HG03175 (cell line): ENCODE results near the gene JDP2.

ENCODE experiments used
- ATAC-seq: cut with Tn5 transposase; IDR thresholded peaks from one replicate; pipeline ENCODE4 v1.9.1; 2021; ENCODE audit warnings: mild to moderate bottlenecking, moderate library complexity; ENCODE audit not compliant: unreplicated experiment

The JDP2 gene

GRCh38 chr14:75479770-75480600, 52.2 kb downstream of the JDP2 start:
- ATAC-seq, result no peak

DNA sequence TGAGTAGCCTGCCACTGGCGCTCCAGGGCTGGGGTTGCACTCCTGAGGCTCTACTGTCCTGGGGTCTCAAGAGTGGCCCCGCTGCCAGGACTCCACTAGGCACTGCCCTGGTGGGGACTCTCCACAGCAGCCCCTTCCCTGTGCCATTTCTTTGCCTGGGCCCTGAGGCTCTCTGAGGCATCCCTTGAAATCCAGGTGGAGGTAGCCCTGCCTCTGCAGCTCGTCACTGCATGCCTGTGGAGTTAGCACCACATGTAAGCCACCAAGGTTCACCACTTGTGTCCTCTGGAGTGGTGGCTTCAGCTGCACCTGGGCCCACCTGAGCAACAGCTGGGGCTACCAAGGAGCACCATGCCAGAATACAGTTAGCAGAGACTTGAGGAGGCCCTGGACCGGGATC, 54.5 kb downstream of the JDP2 start:
- no peak for ATAC-seq

- no peak for ATAC-seq
These were observed 57.0 kb downstream of the JDP2 start for GRCh38 chr14:75484711-75485429.

DNA sequence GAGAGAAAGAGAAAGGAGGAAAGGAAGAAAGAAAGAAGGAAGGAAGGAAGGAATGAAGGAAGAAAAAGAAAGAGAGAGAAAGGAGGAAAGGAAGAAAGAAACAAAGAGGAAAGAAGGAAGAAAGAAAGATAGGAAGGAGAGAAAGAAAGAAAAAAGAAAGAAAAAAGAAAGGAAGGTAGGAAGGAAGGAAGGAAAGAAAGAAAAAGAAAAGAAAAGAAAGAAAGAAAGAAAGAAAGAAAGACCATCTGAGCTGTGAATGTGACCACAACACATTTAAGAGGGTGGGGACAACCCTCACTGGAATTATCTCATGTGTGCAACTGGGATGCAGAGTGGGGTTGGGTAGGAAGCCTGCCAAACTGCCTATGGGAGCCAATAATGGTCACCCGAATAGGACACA, 58.5 kb downstream of the JDP2 start:
- ATAC-seq, result no peak

- peak; percentile 89 for ATAC-seq
These were observed 59.4 kb downstream of the JDP2 start for GRCh38 chr14:75487155-75487671.

DNA sequence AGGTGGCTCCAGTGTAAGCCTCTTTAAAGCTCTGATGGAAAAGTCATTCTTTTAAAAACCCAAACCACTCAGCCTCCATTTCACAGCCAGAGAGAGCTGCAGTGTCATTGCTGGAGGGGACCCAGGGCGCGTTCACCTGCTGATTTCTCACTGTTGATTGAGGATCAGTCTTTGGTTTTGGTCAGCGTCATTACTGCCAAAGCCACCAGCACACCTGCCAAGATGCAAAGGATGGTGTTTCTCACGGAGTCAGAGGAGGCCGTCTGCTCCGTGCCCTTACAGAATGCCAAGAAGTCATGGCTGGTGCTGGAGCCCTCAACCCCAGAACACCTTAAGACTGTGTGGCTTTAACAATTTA, 61.6 kb downstream of the JDP2 start:
- no peak for ATAC-seq

GRCh38 chr14:75491376-75491978, 63.7 kb downstream of the JDP2 start:
- ATAC-seq, result no peak

DNA sequence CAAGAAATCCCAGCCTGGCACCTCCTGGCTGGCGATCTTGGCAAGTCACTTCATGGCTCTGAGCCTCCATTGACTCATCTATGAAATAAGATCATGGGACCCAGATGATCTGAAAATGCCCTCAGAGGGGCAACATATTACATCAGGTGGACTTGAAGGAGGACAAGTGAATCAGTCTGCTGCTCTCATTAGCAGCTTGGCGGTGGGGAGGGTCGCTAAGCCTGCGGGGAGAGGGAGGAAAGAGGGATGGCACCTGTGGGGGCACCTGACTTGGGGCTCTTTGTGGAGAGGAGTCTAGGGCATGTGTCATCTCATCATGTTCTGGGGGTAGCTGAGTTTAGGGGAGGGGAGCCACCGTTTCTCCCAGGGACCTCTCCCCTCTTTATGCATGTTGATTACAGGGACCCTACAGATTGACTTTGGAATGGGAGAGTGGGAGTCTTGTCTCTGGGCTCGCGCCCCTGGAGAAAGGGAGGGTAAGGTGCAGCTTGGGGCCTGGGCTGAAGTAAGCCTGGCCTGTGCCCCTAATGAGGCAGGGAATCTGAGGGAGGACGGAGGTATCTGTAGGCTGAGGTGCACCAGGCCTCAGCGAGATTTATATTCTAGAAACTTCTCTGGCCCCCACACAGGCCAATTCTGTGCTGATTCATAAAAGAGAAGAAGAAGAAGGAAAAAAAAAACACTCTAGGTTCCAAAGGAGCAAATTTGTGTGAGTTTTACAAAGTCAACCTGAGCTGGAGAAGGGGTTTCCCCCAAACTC, 65.2 kb downstream of the JDP2 start:
- ATAC-seq, result no peak

DNA sequence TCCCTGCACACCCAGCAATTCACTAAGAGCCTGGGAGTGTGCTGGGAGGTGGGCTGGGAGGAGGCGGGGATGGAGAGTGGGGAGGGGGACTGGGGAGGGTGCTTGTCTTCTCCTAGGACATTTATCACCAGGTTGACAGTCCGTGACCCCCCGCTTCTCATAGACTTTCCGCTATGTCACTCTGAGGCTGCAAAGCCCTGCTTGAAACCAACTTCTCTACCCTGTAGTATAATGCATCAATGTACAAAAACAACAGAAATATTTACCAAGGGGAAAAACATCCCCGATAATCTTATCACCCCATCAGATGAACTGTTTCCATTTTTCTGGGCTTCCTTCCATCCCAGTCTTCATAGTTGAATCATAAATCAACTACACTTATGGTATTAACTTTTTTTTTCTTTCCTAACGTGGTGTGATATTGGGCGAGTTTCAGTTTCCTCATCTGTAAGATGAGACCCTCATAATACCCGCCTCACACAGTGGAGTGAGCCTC, 65.8 kb downstream of the JDP2 start:
- ATAC-seq, result no peak

GRCh38 chr14:75494896-75495295, 67.1 kb downstream of the JDP2 start:
- no peak for ATAC-seq

DNA sequence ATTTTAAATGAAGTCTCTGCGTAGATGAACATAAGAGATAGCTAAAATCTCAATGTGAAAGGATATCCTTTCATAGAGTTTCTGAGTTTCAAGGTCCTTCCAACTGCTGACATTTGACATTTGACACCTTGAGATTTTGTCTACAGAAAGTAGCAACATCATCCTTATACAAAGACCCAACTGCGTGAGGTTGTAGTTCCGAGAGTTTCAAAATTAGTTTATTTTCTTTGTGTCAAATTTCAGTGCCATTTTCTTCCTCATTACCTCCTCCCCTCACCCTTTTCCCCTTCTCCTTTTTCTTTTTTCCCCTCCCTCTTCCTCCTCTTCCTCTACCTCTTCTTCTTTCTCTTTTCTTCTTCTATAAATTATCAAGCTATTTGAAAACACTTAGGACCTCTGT, 67.6 kb downstream of the JDP2 start:
- ATAC-seq, result no peak

GRCh38 chr14:75495882-75496281, 68.1 kb downstream of the JDP2 start:
- no peak for ATAC-seq

GRCh38 chr14:75496755-75497154, 68.9 kb downstream of the JDP2 start:
- no peak for ATAC-seq

GRCh38 chr14:75497191-75497590, 69.4 kb downstream of the JDP2 start:
- no peak for ATAC-seq

- ATAC-seq, result no peak
These were observed 69.9 kb downstream of the JDP2 start for GRCh38 chr14:75497701-75498100.

DNA sequence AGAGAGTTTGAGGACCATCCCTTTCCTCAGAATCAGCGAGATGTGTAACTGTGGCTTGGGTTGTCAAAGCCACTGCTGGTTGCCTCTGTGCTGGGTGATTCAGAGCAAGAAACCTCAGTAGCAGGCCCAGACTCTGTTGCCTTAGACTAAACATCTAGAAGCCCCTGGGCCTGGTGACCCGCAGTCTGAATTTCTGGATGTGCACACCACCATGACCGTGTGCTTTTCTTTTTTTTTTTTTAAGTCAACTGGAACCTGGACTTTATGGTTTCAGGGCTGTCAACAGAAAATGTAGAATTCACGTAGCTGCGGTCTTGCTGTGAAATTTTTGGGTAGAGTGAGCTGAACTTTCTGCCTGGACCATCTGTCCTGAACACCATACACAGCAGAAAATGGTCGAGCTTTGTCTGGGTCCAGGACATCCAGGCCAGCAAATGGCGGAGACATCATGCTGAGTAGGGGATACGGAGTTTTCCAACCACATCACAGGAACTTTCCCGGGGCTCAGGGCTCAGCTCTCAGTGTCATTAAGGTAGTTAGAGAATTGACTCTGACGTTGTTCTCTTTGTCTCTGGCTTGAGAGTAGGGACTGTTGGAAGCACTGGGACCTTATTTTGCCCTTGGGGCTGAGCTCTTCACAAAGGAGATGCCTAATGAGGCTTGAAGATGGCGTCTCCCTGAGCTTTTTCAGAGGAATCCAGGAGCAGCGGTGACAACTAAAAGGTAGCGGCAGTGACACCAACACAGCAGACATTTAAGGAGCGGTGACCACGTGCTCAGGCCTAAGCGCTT, 71.5 kb downstream of the JDP2 start:
- peak; percentile 63 for ATAC-seq

DNA sequence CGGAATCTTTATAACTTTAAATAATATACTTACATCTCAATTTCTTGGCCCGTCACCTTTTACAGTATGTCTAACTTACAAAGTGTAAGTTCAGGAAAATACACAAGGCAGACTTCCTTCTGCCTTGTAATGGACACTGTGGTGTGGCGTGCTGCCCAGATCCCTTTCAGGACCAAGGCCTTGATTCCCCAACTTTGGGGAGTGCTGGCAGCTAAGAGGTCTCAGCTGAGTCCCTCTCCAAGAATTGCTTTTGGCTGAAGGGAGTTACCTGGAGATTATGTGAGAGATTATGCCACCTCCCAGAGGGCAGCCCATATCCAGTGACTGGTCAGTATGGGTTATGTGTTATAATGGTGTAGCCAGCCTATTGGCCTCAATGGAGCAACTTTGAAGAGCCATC, 73.3 kb downstream of the JDP2 start:
- no peak for ATAC-seq

DNA sequence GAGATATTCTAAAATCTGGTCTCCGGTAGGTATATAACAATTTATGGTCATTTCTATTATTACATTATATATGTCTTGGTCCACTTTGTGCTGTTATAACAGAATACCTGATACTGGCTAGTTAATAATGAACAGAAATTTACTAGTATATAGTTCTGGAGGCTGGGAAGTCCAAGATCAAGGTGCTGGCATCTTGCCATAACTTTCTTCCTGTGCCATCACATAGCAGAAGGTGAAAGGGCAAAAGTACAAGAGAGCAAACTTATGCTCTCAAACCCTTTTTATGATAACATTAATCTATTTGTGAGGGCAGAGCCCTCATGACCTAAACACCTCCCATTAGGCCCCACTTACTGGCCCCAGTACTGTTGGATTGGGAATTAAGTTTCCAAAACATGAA, 76.6 kb downstream of the JDP2 start:
- no peak for ATAC-seq

DNA sequence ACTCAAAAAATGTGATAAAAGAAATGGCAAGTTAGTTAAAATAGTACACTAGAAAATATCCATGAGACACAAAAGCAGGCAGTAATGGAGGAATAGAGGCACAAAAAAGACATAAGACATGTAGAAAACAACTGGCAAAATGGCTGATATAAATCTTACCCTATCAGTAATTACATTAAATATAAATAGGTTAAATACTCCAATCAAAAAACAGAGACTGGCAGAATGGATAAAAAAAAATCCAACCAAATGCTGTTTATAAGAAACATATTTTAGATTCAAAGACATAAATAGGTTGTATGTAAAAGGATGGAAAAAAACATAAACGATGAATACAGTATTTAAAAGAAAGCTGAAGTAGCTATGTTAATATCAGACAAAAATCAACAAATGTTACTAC, 79.1 kb downstream of the JDP2 start:
- no peak for ATAC-seq

- ATAC-seq, result no peak
These were observed 82.7 kb downstream of the JDP2 start for GRCh38 chr14:75510547-75510946.
